ENCODE measurements around the gene MYT1. TPM values are rescaled to one million over a fixed set of nuclear protein-coding genes. Genes with fewer than 3 reads are reported as not detected.
"Not testable (repeated sequence)": the region's sequence is repeated elsewhere in the genome, so short reads cannot be mapped to it uniquely, and the experiment has no call there.

The MYT1 gene
- total RNA-seq, 2 donors from 2014 or later, result 0.99 TPM; not detected in 1

DNA sequence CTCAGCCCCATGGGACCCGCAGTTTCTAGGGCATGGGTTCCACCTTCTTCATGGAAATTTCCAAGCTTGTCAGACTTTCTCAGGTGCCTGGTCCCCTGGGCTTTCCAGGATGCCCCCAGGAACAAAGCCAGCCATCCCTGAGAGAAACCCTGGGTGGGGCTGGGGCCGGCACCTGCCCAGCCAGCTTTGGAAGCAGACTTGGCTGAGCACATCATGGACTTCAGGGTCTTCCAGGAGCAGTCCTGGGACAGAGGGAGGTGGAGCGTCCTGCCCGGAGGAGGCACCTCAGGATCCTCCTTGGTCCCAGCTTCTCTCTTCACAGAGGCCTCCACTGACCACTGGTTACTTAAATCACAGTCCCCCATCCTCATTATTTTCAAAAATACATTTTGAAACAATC is 13.5 kb downstream of the MYT1 start:
- H3K4me1 ChIP-seq, result no peaks in the 10 kb centered on the region
- intact Hi-C loops (cut with DNase I), result no loop called here
- WGBS, 2 donors, result 68 to 100% methylated on average over 1 to 4 of the region's 4 CpGs
- no peaks in the 10 kb centered on the region for H3K27me3 ChIP-seq
- no peak overlapping the region for H3K27ac ChIP-seq
- H3K4me3 ChIP-seq, result no peak overlapping the region
- no peak for DNase-seq
- no peak for ATAC-seq
- H3K9me3 ChIP-seq, result no peaks in the 10 kb centered on the region
- no peaks in the 10 kb centered on the region for H3K36me3 ChIP-seq (replicated peaks in 1 of 2; ENCODE audit: insufficient read depth in 1 of 2, low read depth in 2 of 2)
- TF ChIP-seq, protein P1, sequence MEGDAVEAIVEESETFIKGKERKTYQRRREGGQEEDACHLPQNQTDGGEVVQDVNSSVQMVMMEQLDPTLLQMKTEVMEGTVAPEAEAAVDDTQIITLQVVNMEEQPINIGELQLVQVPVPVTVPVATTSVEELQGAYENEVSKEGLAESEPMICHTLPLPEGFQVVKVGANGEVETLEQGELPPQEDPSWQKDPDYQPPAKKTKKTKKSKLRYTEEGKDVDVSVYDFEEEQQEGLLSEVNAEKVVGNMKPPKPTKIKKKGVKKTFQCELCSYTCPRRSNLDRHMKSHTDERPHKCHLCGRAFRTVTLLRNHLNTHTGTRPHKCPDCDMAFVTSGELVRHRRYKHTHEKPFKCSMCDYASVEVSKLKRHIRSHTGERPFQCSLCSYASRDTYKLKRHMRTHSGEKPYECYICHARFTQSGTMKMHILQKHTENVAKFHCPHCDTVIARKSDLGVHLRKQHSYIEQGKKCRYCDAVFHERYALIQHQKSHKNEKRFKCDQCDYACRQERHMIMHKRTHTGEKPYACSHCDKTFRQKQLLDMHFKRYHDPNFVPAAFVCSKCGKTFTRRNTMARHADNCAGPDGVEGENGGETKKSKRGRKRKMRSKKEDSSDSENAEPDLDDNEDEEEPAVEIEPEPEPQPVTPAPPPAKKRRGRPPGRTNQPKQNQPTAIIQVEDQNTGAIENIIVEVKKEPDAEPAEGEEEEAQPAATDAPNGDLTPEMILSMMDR (IDR thresholded peaks at IDR 0.05), result no peak
- no peak for TF ChIP-seq POLR2A (IDR thresholded peaks at IDR 0.05)

DNA sequence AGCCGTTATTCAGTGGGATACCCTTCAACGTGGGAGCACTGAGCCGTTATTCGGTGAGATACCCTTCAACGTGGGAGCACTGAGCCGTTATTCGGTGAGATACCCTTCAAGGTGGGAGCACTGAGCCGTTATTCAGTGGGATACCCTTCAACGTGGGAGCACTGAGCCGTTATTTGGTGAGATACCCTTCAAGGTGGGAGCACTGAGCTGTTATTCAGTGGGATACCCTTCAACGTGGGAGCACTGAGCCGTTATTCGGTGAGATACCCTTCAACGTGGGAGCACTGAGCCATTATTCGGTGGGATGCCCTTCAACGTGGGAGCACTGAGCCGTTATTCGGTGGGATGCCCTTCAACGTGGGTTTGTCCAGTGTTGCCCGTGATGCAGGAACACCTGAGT is 14.7 kb downstream of the MYT1 start:
- H3K27me3 ChIP-seq; H3K27ac ChIP-seq; H3K9me3 ChIP-seq; H3K36me3 ChIP-seq (replicated peaks in 1 of 2; ENCODE audit: insufficient read depth in 1 of 2, low read depth in 2 of 2); H3K4me3 ChIP-seq; H3K4me1 ChIP-seq; ATAC-seq; intact Hi-C loops (cut with DNase I); DNase-seq: not testable (repeated sequence)
- 79 to 84% methylated on average over 11 to 20 of the region's 20 CpGs for WGBS, 2 donors

DNA sequence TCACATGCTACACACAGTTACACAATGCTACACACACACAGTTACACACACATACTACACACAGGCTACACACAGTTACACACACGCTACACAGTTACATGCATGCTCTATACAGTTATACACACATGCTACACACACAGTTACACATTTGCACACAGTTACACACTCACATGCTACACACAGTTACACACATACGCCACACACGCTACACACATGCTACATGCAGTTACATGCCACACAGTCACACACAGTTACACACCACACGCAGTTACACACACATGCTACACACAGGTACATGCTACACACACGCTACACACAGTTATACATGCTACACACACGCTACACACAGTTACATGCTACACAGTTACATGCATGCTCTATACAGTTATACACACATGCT is 15.6 kb downstream of the MYT1 start:
- ATAC-seq, result no peak
- Histone ChIP-seq H3K4me1 (no peaks in the 10 kb centered on the region), H3K36me3 (replicated peaks in 1 of 2; ENCODE audit: insufficient read depth in 1 of 2, low read depth in 2 of 2) (no peaks in the 10 kb centered on the region), H3K9me3 (no peaks in the 10 kb centered on the region), H3K4me3 (no peak overlapping the region), H3K27ac (no peak overlapping the region), H3K27me3 (no peaks in the 10 kb centered on the region)
- TF ChIP-seq, protein P1 (IDR thresholded peaks at IDR 0.05), result no peak
- no peak for TF ChIP-seq POLR2A (IDR thresholded peaks at IDR 0.05)
- no peak for DNase-seq
- intact Hi-C loops (cut with DNase I), result no loop called here
- WGBS, 2 donors, result 78 to 81% methylated on average over 6 of the region's 6 CpGs

DNA sequence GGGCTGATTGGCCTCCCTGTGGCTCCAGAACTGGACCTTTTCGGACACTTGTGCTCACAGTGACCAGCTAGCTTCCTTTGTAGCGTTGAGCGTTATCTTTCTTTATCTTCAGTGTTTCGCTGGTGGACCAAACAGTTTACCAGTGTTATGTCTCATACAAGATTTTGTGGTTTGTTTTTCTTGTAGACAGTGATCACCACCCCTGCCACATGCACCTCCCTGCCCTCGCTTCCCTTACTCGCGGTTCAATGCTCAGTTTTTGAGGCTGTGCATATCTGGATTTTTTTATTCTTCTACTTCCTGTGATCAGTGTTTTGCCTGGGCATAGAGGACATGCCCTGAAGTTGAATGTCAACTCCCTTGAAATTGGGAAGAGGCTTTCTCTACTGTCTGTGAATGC is 16.4 kb downstream of the MYT1 start:
- TF ChIP-seq, protein P1 (IDR thresholded peaks at IDR 0.05), result no peak
- TF ChIP-seq POLR2A (IDR thresholded peaks at IDR 0.05), result no peak
- H3K4me3 ChIP-seq, result no peak overlapping the region
- ATAC-seq (no peak), DNase-seq (no peak)
- H3K4me1 ChIP-seq, result no peaks in the 10 kb centered on the region
- intact Hi-C loops (cut with DNase I), result no loop called here
- H3K9me3 ChIP-seq, result no peaks in the 10 kb centered on the region
- no peaks in the 10 kb centered on the region for H3K27me3 ChIP-seq
- no peak overlapping the region for H3K27ac ChIP-seq
- H3K36me3 ChIP-seq (replicated peaks in 1 of 2; ENCODE audit: insufficient read depth in 1 of 2, low read depth in 2 of 2), result no peaks in the 10 kb centered on the region
- WGBS, 2 donors, result 66 to 81% methylated on average over 7 of the region's 7 CpGs

DNA sequence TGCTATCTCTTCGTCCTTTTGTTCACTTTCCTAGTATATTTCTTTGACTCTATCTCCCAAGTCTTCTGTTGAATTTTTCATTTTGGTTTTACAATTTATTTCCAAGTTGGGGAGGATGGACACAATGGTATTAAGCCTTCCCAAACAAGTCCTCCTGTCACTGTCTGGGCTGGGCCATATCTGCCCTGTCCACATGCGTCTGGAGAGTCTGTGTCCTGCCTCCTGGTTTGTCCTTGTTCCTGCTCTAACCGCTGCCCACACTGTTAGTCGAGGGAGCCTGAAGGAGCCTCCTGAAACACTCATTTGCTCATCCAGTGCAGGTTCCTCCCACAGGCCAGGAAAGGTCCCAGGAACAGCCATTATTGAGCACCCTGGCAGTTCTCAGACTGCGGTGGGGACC is 17.1 kb downstream of the MYT1 start:
- Histone ChIP-seq H3K4me1 (no peaks in the 10 kb centered on the region), H3K36me3 (replicated peaks in 1 of 2; ENCODE audit: insufficient read depth in 1 of 2, low read depth in 2 of 2) (no peaks in the 10 kb centered on the region), H3K27ac (no peak overlapping the region), H3K4me3 (no peak overlapping the region), H3K9me3 (no peaks in the 10 kb centered on the region), H3K27me3 (no peaks in the 10 kb centered on the region)
- intact Hi-C loops (cut with DNase I), result no loop called here
- no peak for DNase-seq
- ATAC-seq, result no peak
- WGBS, 2 donors, result 67 to 75% methylated on average over 5 of the region's 5 CpGs
- TF ChIP-seq, protein P1 (IDR thresholded peaks at IDR 0.05), result no peak
- no peak for TF ChIP-seq POLR2A (IDR thresholded peaks at IDR 0.05)
